GDM1 (cell line): ENCODE results near the gene CEP250.
"Not testable (repeated sequence)": the region's sequence is repeated elsewhere in the genome, so short reads cannot be mapped to it uniquely, and the experiment has no call there.

Experiments
- DNase-seq: peaks from one replicate; lab custom pipeline; 2025; lab: John Stamatoyannopoulos, UW

CEP250 gene

GRCh38 chr20:35529552-35529951, 74.2 kb downstream of the CEP250 start, which contains the start of gene C20orf173:
TSS of gene C20orf173 (minus strand) at chr20:35529652. CDS start at chr20:35529373, 279 bp downstream.
- DNase-seq = no peak

GRCh38 chr20:35539756-35540212, 84.4 kb downstream of the CEP250 start:
- DNase-seq = no peak

- no peak for DNase-seq
These were observed 85.9 kb downstream of the CEP250 start for GRCh38 chr20:35541118-35541782.

- peak; percentile 92 for DNase-seq
These were observed 86.6 kb downstream of the CEP250 start, which contains the start of gene ERGIC3 for GRCh38 chr20:35541783-35542662. TSS of gene ERGIC3 (plus strand) at chr20:35542078. CDS start at chr20:35542098, 20 bp downstream.

- DNase-seq = no peak
These were observed 87.6 kb downstream of the CEP250 start for GRCh38 chr20:35542990-35543389.

GRCh38 chr20:35544436-35544835, 89.0 kb downstream of the CEP250 start:
- DNase-seq = no peak

GRCh38 chr20:35544941-35545340, 89.5 kb downstream of the CEP250 start:
- not testable (repeated sequence) for DNase-seq

GRCh38 chr20:35546127-35546526, 90.7 kb downstream of the CEP250 start:
- DNase-seq = no peak

- DNase-seq = no peak
These were observed 91.9 kb downstream of the CEP250 start for GRCh38 chr20:35547329-35547728.

GRCh38 chr20:35551503-35551902, 96.1 kb downstream of the CEP250 start:
- DNase-seq = no peak

- no peak for DNase-seq
These were observed 97.5 kb downstream of the CEP250 start for GRCh38 chr20:35552914-35553313.

GRCh38 chr20:35555461-35555860, 100.1 kb downstream of the CEP250 start:
- DNase-seq = not testable (repeated sequence)

GRCh38 chr20:35555951-35556645, 100.7 kb downstream of the CEP250 start:
- no peak for DNase-seq

- no peak for DNase-seq
These were observed 101.5 kb downstream of the CEP250 start for GRCh38 chr20:35556871-35557270.

- DNase-seq = no peak
These were observed 103.1 kb downstream of the CEP250 start for GRCh38 chr20:35558451-35558850.

GRCh38 chr20:35559042-35559693, 103.8 kb downstream of the CEP250 start:
- no peak for DNase-seq

GRCh38 chr20:35560105-35560511, 104.7 kb downstream of the CEP250 start:
- no peak for DNase-seq

GRCh38 chr20:35560541-35560940, 105.1 kb downstream of the CEP250 start:
- no peak for DNase-seq

- no peak for DNase-seq
These were observed 105.9 kb downstream of the CEP250 start for GRCh38 chr20:35561268-35561667.

GRCh38 chr20:35561671-35562070, 106.3 kb downstream of the CEP250 start:
- DNase-seq = no peak

GRCh38 chr20:35562541-35563110, 107.2 kb downstream of the CEP250 start:
- no peak for DNase-seq
